WTC11 (cell line): ENCODE data around the gene ZNF487. TPM values are rescaled to one million over a fixed set of nuclear protein-coding genes. Genes with fewer than 3 reads are reported as not detected.

Experiments
- ATAC-seq: fragments of 200-7000 bp; cut with Tn5 transposase; 2 replicates; pipeline ENCODE4 v1.10.0; 2021; ENCODE audit warnings: mild to moderate bottlenecking, moderate library complexity
- CTCF ChIA-PET: fragments of 300-600 bp; sonication (Branson Sonifier 250); formaldehyde crosslinking; loops from one replicate; lab custom pipeline; 2021; ENCODE audit warnings: antibody characterized with exemption; lab: Charles Lee
- POLR2A ChIA-PET: fragments of 350-600 bp; sonication (Branson Sonifier 250); formaldehyde crosslinking; loops from one replicate; lab custom pipeline; 2021; ENCODE audit warnings: antibody characterized with exemption; lab: Charles Lee
- DNase-seq: peaks from one replicate; pipeline ENCODE4 v3.0.0; 2021; ENCODE audit warnings: low spot score
- H3K27ac Mint-ChIP-seq: 2 replicates; pipeline ENCODE4 v1.8.0; 2021; ENCODE audit warnings: mixed read lengths
- H3K27me3 Mint-ChIP-seq: 2 replicates; pipeline ENCODE4 v1.8.0; 2021; ENCODE audit warnings: low read depth, mild to moderate bottlenecking, moderate library complexity, mixed read lengths
- H3K36me3 Mint-ChIP-seq: 2 replicates; pipeline ENCODE4 v1.8.0; 2021; ENCODE audit warnings: mixed read lengths
- H3K4me1 Mint-ChIP-seq: 2 replicates; pipeline ENCODE4 v1.8.0; 2022; ENCODE audit warnings: mixed read lengths
- H3K4me3 Mint-ChIP-seq: 2 replicates; pipeline ENCODE4 v1.8.0; 2021; ENCODE audit warnings: mild to moderate bottlenecking, moderate library complexity, mixed read lengths
- H3K9me3 Mint-ChIP-seq: 2 replicates; pipeline ENCODE4 v1.8.0; 2021; ENCODE audit warnings: mixed read lengths
- ARID4B ChIP-seq: sonication (generic); formaldehyde crosslinking; IDR thresholded peaks from 2 replicates; pipeline ENCODE4 v1.8.0; 2023; ENCODE audit warnings: missing genetic modification reagents, mild to moderate bottlenecking, borderline replicate concordance
- ATF1 ChIP-seq: sonication (generic); formaldehyde crosslinking; IDR thresholded peaks from 2 replicates; pipeline ENCODE4 v1.8.1; 2023; ENCODE audit warnings: mild to moderate bottlenecking, moderate library complexity, missing genetic modification reagents
- E2F1 ChIP-seq: sonication (generic); formaldehyde crosslinking; IDR thresholded peaks from 2 replicates; pipeline ENCODE4 v1.8.0; 2022; ENCODE audit warnings: mild to moderate bottlenecking, missing genetic modification reagents
- GRHL2 ChIP-seq: fragments of 250-450 bp; sonication (Bioruptor Pico); IDR thresholded peaks from 2 replicates; pipeline ENCODE4 v1.8.0; 2022; ENCODE audit warnings: mild to moderate bottlenecking, moderate library complexity; ENCODE audit not compliant: insufficient replicate concordance, severe bottlenecking
- NFATC4 ChIP-seq: fragments of 250-450 bp; sonication (Bioruptor Pico); IDR thresholded peaks from 2 replicates; pipeline ENCODE4 v1.9.0; 2021; ENCODE audit warnings: mild to moderate bottlenecking
- RORB ChIP-seq: fragments of 250-450 bp; sonication (Bioruptor Pico); IDR thresholded peaks from 2 replicates; pipeline ENCODE4 v1.9.0; 2021; ENCODE audit warnings: mild to moderate bottlenecking
- TP53 ChIP-seq: sonication (generic); formaldehyde crosslinking; IDR thresholded peaks from 2 replicates; pipeline ENCODE4 v1.8.1; 2023; ENCODE audit warnings: mild to moderate bottlenecking, missing genetic modification reagents
- ZNF121 ChIP-seq: sonication (generic); formaldehyde crosslinking; IDR thresholded peaks from 2 replicates; pipeline ENCODE4 v1.8.0; 2023; ENCODE audit warnings: missing genetic modification reagents
- ZNF219 ChIP-seq: sonication (generic); formaldehyde crosslinking; IDR thresholded peaks from 2 replicates; pipeline ENCODE4 v1.8.0; 2023; ENCODE audit warnings: missing genetic modification reagents, mild to moderate bottlenecking, borderline replicate concordance
- ZNF317 ChIP-seq: sonication (generic); formaldehyde crosslinking; IDR thresholded peaks from 2 replicates; pipeline ENCODE4 v1.8.1; 2023; ENCODE audit warnings: low read depth, mild to moderate bottlenecking, moderate library complexity, missing genetic modification reagents, borderline replicate concordance
- ZNF416 ChIP-seq: fragments of 250-450 bp; sonication (Bioruptor Pico); IDR thresholded peaks from 2 replicates; pipeline ENCODE4 v1.9.0; 2021; ENCODE audit warnings: mild to moderate bottlenecking, inconsistent platforms
- total RNA-seq: library from RNA; stranded (reverse); gene quantifications from 3 replicates; pipeline ENCODE4 v1.2.3, GENCODE V29; 2021
- TF ChIP-seq, protein P1 (sequence below): fragments of 250-450 bp; sonication (Bioruptor Pico); IDR thresholded peaks from 2 replicates; pipeline ENCODE4 v1.9.0; 2021; ENCODE audit warnings: mild to moderate bottlenecking
- TF ChIP-seq, protein P2 (sequence below): sonication (generic); formaldehyde crosslinking; IDR thresholded peaks from 2 replicates; pipeline ENCODE4 v1.8.1; 2023; ENCODE audit warnings: mild to moderate bottlenecking, missing genetic modification reagents, moderate library complexity
- TF ChIP-seq, protein P3 (sequence below): sonication (generic); formaldehyde crosslinking; IDR thresholded peaks from 2 replicates; pipeline ENCODE4 v1.8.1; 2022; ENCODE audit warnings: mild to moderate bottlenecking, missing genetic modification reagents, moderate library complexity, borderline replicate concordance
- TF ChIP-seq, protein P4 (sequence below): sonication (generic); formaldehyde crosslinking; conservative IDR thresholded peaks from 2 replicates; pipeline ENCODE4 v1.8.1; 2022; ENCODE audit warnings: mild to moderate bottlenecking, missing genetic modification reagents

ZNF487 gene
- total RNA-seq, 1 experiment from 2014 or later, result 2.3 TPM

- POLR2A ChIA-PET, result no interaction called here
- peak overlapping the region; percentile 49 for H3K4me3 Mint-ChIP-seq
- no peaks in the 10 kb centered on the region for H3K9me3 Mint-ChIP-seq
- no peaks in the 10 kb centered on the region; the same call in 1 of the 2 replicates for H3K27me3 Mint-ChIP-seq
- ATAC-seq (no peak), DNase-seq (no peak)
- H3K4me1 Mint-ChIP-seq, result peaks cover 82% of the 10 kb centered on the region
- CTCF ChIA-PET, result interaction anchor here (0.7 to 1.5 kb wide), 3 partner anchors 12 to 200 kb away, joined by 3 to 4 read pairs (median 4); no protein-coding TSS in a partner anchor
- peaks cover 5% of the 10 kb centered on the region for H3K36me3 Mint-ChIP-seq
- no peak for TF ChIP-seq ZNF416
- no peak for TF ChIP-seq RORB
- no peak for TF ChIP-seq ZNF219 (CRISPR knock-in tag)
- TF ChIP-seq ATF1 (CRISPR knock-in tag), result no peak
- TF ChIP-seq ZNF317, result no peak
- no peak for TF ChIP-seq ARID4B
- TF ChIP-seq, protein P1, sequence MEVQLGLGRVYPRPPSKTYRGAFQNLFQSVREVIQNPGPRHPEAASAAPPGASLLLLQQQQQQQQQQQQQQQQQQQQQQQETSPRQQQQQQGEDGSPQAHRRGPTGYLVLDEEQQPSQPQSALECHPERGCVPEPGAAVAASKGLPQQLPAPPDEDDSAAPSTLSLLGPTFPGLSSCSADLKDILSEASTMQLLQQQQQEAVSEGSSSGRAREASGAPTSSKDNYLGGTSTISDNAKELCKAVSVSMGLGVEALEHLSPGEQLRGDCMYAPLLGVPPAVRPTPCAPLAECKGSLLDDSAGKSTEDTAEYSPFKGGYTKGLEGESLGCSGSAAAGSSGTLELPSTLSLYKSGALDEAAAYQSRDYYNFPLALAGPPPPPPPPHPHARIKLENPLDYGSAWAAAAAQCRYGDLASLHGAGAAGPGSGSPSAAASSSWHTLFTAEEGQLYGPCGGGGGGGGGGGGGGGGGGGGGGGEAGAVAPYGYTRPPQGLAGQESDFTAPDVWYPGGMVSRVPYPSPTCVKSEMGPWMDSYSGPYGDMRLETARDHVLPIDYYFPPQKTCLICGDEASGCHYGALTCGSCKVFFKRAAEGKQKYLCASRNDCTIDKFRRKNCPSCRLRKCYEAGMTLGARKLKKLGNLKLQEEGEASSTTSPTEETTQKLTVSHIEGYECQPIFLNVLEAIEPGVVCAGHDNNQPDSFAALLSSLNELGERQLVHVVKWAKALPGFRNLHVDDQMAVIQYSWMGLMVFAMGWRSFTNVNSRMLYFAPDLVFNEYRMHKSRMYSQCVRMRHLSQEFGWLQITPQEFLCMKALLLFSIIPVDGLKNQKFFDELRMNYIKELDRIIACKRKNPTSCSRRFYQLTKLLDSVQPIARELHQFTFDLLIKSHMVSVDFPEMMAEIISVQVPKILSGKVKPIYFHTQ (CRISPR knock-in tag), result no peak
- no peak for TF ChIP-seq NFATC4 (CRISPR knock-in tag)
- no peak for TF ChIP-seq E2F1
- peak overlapping the region; percentile 96 for H3K27ac Mint-ChIP-seq
Observed at GRCh38 chr10:43402176-43402575, 34.7 kb upstream of the ZNF487 start.

GRCh38 chr10:43402880-43403452 is 33.9 kb upstream of the ZNF487 start:
- TF ChIP-seq, protein P2, sequence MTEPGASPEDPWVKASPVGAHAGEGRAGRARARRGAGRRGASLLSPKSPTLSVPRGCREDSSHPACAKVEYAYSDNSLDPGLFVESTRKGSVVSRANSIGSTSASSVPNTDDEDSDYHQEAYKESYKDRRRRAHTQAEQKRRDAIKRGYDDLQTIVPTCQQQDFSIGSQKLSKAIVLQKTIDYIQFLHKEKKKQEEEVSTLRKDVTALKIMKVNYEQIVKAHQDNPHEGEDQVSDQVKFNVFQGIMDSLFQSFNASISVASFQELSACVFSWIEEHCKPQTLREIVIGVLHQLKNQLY (CRISPR knock-in tag), result no peak
- TF ChIP-seq TP53 (CRISPR knock-in tag) (no peak), ZNF121 (peak; percentile 80), GRHL2 (CRISPR knock-in tag) (no peak)
- TF ChIP-seq, protein P3, sequence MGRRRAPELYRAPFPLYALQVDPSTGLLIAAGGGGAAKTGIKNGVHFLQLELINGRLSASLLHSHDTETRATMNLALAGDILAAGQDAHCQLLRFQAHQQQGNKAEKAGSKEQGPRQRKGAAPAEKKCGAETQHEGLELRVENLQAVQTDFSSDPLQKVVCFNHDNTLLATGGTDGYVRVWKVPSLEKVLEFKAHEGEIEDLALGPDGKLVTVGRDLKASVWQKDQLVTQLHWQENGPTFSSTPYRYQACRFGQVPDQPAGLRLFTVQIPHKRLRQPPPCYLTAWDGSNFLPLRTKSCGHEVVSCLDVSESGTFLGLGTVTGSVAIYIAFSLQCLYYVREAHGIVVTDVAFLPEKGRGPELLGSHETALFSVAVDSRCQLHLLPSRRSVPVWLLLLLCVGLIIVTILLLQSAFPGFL, result no peak
- TF ChIP-seq, protein P4, sequence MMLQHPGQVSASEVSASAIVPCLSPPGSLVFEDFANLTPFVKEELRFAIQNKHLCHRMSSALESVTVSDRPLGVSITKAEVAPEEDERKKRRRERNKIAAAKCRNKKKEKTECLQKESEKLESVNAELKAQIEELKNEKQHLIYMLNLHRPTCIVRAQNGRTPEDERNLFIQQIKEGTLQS (CRISPR knock-in tag), result no peak
- peaks cover 5% of the 10 kb centered on the region for H3K36me3 Mint-ChIP-seq
- ATAC-seq (no peak), DNase-seq (no peak)
- ChIA-PET CTCF (interaction anchor here (1.1 kb wide), 1 partner anchor 60 kb away, joined by 3 read pairs; no protein-coding TSS in a partner anchor), POLR2A (no interaction called here)
- no peaks in the 10 kb centered on the region; the same call in 1 of the 2 replicates for H3K27me3 Mint-ChIP-seq
- H3K27ac Mint-ChIP-seq, result peak overlapping the region; percentile 88
- H3K4me3 Mint-ChIP-seq, result peak overlapping the region; percentile 12; the same call in 1 of the 2 replicates
- peaks cover 74% of the 10 kb centered on the region for H3K4me1 Mint-ChIP-seq
- no peaks in the 10 kb centered on the region for H3K9me3 Mint-ChIP-seq
